Measurements from ENCODE around the gene TPCN1. TPM values are rescaled to one million over a fixed set of nuclear protein-coding genes. Genes with fewer than 3 reads are reported as not detected.

Gene TPCN1
- total and polyA plus RNA-seq, 2 of the 13 experiments (the other 11 are each of a cell fraction or from before 2014, with no cell fraction given) = 8.0 to 26.8 TPM

GRCh38 chr12:113334786-113335539, 113.7 kb downstream of the TPCN1 start, which contains the start of gene SLC8B1 (continued):
- TF ChIP-seq KIAA2018 (CRISPR knock-in tag; IDR thresholded peaks at IDR 0.05; ENCODE audit: borderline replicate concordance) = no peak
- no peak for TF ChIP-seq NFIB (CRISPR knock-in tag; IDR thresholded peaks at IDR 0.05; ENCODE audit: borderline replicate concordance)
- TF ChIP-seq THAP11 (CRISPR knock-in tag; IDR thresholded peaks at IDR 0.05) = peak; percentile 46; the same call in 1 of the 2 replicates
- no peak for TF ChIP-seq ZNF207 (IDR thresholded peaks at IDR 0.05; ENCODE audit: borderline replicate concordance)
- peak; percentile 76 for TF ChIP-seq MYPOP (CRISPR knock-in tag; IDR thresholded peaks at IDR 0.05)
- no peak for TF ChIP-seq FOXK2 (IDR thresholded peaks at IDR 0.05)
- TF ChIP-seq ZNF503 (CRISPR knock-in tag; IDR thresholded peaks at IDR 0.05) = 0 out of 2 replicates have a peak, but pooled peaks have one; percentile 29
- TF ChIP-seq MAZ (IDR thresholded peaks at IDR 0.05; ENCODE audit: borderline replicate concordance, low read depth, low read length) = peak; percentile 74
- peak; percentile 84 for TF ChIP-seq MAZ (CRISPR knock-in tag; IDR thresholded peaks at IDR 0.05; ENCODE audit: low read depth)
- no peak for TF ChIP-seq KDM2A (CRISPR knock-in tag; IDR thresholded peaks at IDR 0.05; ENCODE audit: borderline replicate concordance, low read depth)
- peak; percentile 42 for TF ChIP-seq ZNF263 (CRISPR knock-in tag; IDR thresholded peaks at IDR 0.05)
- TF ChIP-seq ZBTB7B (CRISPR knock-in tag; IDR thresholded peaks at IDR 0.05) = peak; percentile 76; the same call in 1 of the 2 replicates
- TF ChIP-seq THAP8 (CRISPR knock-in tag; IDR thresholded peaks at IDR 0.05; ENCODE audit: borderline replicate concordance) = no peak
- TF ChIP-seq GPBP1L1 (CRISPR knock-in tag; IDR thresholded peaks at IDR 0.05) = no peak
- TF ChIP-seq ZNF12 (CRISPR knock-in tag; IDR thresholded peaks at IDR 0.05) = no peak
- no peak for TF ChIP-seq AGO1 (IDR thresholded peaks at IDR 0.05; ENCODE audit: low read depth, low read length, poor library complexity, severe bottlenecking)
